Measurements from ENCODE around the gene BCL2L1. TPM values are rescaled to one million over a fixed set of nuclear protein-coding genes. Genes with fewer than 3 reads are reported as not detected.

The BCL2L1 gene
- total RNA-seq, 1 donor from 2014 or later = 66.6 TPM

DNA sequence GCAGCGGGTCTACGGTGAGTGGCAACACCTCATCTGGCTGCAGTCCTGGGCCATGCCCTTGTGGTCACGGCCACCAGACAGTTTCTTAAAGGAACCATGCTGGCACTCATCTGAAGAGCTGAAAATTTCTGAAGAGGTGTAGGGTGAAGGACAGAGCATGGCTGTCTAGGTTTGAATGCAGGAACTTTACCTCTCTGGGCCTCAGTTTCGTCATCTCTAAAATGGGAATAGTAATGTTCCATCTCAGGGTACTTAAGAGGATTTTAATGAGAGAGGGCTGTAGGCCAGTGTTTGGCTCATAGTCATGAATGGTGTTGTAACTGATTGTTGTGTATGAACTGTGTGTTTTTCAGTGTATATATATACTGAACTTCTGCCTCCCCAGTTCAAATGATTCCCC, 79.1 kb downstream of the BCL2L1 start:
- H3K4me1 Mint-ChIP-seq = peaks cover 2% of the 10 kb centered on the region
- TF ChIP-seq, protein P1, sequence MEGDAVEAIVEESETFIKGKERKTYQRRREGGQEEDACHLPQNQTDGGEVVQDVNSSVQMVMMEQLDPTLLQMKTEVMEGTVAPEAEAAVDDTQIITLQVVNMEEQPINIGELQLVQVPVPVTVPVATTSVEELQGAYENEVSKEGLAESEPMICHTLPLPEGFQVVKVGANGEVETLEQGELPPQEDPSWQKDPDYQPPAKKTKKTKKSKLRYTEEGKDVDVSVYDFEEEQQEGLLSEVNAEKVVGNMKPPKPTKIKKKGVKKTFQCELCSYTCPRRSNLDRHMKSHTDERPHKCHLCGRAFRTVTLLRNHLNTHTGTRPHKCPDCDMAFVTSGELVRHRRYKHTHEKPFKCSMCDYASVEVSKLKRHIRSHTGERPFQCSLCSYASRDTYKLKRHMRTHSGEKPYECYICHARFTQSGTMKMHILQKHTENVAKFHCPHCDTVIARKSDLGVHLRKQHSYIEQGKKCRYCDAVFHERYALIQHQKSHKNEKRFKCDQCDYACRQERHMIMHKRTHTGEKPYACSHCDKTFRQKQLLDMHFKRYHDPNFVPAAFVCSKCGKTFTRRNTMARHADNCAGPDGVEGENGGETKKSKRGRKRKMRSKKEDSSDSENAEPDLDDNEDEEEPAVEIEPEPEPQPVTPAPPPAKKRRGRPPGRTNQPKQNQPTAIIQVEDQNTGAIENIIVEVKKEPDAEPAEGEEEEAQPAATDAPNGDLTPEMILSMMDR (IDR thresholded peaks at IDR 0.05; ENCODE audit: unreplicated experiment) = no peak
- H3K27ac Mint-ChIP-seq = no peak overlapping the region
- H3K4me3 Mint-ChIP-seq = no peak overlapping the region
- no peaks in the 10 kb centered on the region for H3K36me3 Mint-ChIP-seq
- H3K9me3 Mint-ChIP-seq = no peaks in the 10 kb centered on the region
- DNase-seq (ENCODE audit: low spot score in 2 of 2, unreplicated experiment in 2 of 2) = no peak
- no peaks in the 10 kb centered on the region for H3K27me3 Mint-ChIP-seq (ENCODE audit: low read depth)

DNA sequence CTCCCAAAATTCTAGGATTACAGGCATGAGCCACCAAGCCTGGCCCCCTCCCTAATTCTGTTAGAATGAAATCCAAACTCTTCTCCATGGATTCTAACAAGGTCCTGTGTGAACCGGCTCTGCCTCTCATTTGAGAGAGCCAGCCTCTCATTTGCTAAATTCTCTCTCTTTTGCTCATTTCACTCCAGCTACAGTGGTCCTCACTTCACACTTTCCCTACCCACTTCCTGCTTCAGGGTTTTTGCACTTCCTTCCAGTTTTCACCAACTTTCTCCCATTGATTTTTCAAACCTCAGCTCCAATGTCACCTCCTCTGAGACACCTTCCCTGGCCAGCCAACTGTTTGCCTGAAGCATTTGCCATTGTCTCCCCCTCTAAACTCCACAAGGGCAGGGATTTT, 79.8 kb downstream of the BCL2L1 start:
- Mint-ChIP-seq H3K36me3 (no peaks in the 10 kb centered on the region), H3K4me1 (peaks cover 8% of the 10 kb centered on the region), H3K27ac (no peak overlapping the region), H3K4me3 (no peak overlapping the region), H3K27me3 (ENCODE audit: low read depth) (no peaks in the 10 kb centered on the region), H3K9me3 (no peaks in the 10 kb centered on the region)
- TF ChIP-seq, protein P1 (IDR thresholded peaks at IDR 0.05; ENCODE audit: unreplicated experiment) = no peak
- DNase-seq (ENCODE audit: low spot score in 2 of 2, unreplicated experiment in 2 of 2) = no peak

DNA sequence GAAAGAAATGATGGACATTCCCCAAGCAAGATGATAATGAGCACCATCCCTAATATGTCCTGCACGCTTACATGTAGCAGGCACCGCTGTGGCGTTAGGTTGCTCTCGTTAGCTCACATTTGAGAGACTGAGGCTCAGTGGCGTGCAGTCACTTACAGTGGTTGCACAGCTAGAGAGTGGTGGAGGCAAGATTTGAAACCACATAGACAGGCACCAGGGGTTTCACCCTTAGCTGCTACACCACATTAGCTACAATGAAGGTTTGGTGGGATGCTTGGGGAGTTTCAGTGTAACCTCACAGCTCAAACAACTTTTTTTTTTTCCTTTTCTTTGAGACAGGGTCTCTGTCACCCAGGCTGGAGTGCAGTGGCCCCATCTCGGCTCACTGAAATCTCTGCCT, 81.3 kb downstream of the BCL2L1 start:
- TF ChIP-seq, protein P1 (IDR thresholded peaks at IDR 0.05; ENCODE audit: unreplicated experiment) = no peak
- H3K36me3 Mint-ChIP-seq = no peaks in the 10 kb centered on the region
- no peak for DNase-seq (ENCODE audit: low spot score in 2 of 2, unreplicated experiment in 2 of 2)
- no peak overlapping the region for H3K27ac Mint-ChIP-seq
- no peaks in the 10 kb centered on the region for H3K27me3 Mint-ChIP-seq (ENCODE audit: low read depth)
- H3K9me3 Mint-ChIP-seq = no peaks in the 10 kb centered on the region
- no peak overlapping the region for H3K4me3 Mint-ChIP-seq
- peaks cover 8% of the 10 kb centered on the region for H3K4me1 Mint-ChIP-seq

DNA sequence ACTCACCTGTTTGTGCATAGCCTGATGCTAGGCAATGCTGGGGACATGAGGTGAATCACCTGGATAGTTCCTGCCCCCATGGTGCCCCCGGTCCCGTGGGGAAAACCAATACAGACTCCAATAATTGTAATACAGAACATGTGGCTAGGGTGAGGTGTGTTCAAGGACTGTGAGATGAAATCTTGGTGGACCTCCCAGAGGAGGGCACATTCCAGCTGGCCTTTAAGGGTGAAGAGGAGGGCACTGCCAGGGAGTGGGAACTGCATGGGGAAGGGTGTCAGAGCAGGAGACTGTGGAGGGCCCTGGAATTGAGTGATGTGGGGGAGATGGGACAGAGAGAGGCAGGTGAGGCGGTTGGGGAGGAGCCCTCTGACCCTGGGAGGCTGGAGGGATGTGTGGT, 82.4 kb downstream of the BCL2L1 start:
- Mint-ChIP-seq H3K27ac (no peak overlapping the region), H3K9me3 (no peaks in the 10 kb centered on the region), H3K27me3 (ENCODE audit: low read depth) (no peaks in the 10 kb centered on the region), H3K4me3 (no peak overlapping the region), H3K4me1 (peaks cover 8% of the 10 kb centered on the region), H3K36me3 (no peaks in the 10 kb centered on the region)
- no peak for DNase-seq (ENCODE audit: low spot score in 2 of 2, unreplicated experiment in 2 of 2)
- TF ChIP-seq, protein P1 (IDR thresholded peaks at IDR 0.05; ENCODE audit: unreplicated experiment) = no peak

DNA sequence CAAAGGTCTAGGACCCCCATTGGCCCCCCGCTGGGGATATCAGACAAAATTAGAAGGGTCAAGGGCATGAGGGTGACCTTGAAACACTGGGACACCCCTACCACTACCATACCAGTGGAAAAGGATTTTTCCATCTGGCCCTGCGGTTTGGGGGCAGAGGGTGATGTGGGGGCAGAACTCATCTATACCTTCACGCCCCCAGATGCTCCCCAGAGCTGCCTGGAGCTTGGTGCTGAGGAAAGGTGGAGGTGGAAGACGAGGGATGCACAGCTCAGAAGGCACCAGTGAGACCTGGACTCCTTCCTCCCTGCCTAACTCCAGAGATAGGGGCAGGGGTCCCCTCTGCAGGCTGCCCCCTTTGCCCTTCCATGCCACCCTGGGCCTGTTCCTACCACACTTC, 83.9 kb downstream of the BCL2L1 start:
- Mint-ChIP-seq H3K4me3 (no peak overlapping the region), H3K4me1 (peaks cover 8% of the 10 kb centered on the region), H3K27ac (no peak overlapping the region), H3K36me3 (no peaks in the 10 kb centered on the region), H3K27me3 (ENCODE audit: low read depth) (no peaks in the 10 kb centered on the region), H3K9me3 (no peaks in the 10 kb centered on the region)
- TF ChIP-seq, protein P1 (IDR thresholded peaks at IDR 0.05; ENCODE audit: unreplicated experiment) = no peak
- no peak for DNase-seq (ENCODE audit: low spot score in 2 of 2, unreplicated experiment in 2 of 2)

DNA sequence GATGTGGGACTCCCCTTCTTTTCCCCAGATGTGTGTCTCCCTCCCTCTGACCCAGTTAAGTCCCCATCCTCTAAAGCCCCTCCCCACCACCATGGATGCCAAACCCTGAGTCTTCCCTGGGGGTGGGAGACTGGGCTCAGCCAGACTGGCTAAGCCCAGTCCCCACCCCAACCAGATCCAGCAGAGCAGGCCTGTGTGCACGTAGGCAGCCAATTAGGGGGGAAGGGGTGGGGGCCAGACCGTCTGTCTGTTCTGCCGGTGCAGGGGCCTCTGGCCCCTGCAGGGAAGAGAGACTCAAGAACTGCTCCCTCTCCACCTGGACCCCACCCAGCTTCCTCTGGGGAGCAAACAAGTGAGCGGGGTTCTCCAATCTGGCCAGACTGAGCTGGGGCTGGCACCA, 84.4 kb downstream of the BCL2L1 start:
- DNase-seq (ENCODE audit: low spot score in 2 of 2, unreplicated experiment in 2 of 2) = no peak
- H3K9me3 Mint-ChIP-seq = no peaks in the 10 kb centered on the region
- H3K36me3 Mint-ChIP-seq = no peaks in the 10 kb centered on the region
- H3K4me3 Mint-ChIP-seq = no peak overlapping the region
- H3K4me1 Mint-ChIP-seq = peaks cover 9% of the 10 kb centered on the region
- H3K27me3 Mint-ChIP-seq (ENCODE audit: low read depth) = no peaks in the 10 kb centered on the region
- TF ChIP-seq, protein P1 (IDR thresholded peaks at IDR 0.05; ENCODE audit: unreplicated experiment) = no peak
- no peak overlapping the region for H3K27ac Mint-ChIP-seq

Data from mesothelial cell of epicardium (in vitro differentiated cells).